Occipital lobe (tissue), 2 donors: ENCODE measurements around the gene PRSS27. TPM values are rescaled to one million over a fixed set of nuclear protein-coding genes. Genes with fewer than 3 reads are reported as not detected.
A peak's percentile ranks its signal among the peaks of the same experiment; 100 is the strongest.
"Not testable (repeated sequence)": the region's sequence is repeated elsewhere in the genome, so short reads cannot be mapped to it uniquely, and the experiment has no call there.

Experiments used
- DNase-seq: peaks from one replicate; lab custom pipeline; 2025; lab: John Stamatoyannopoulos, UW
- total RNA-seq: library from RNA; depleted of rRNA; stranded (reverse); fragments of >200 nt; gene quantifications from one replicate; pipeline ENCODE4 v1.2.3, GENCODE V29; 2014

The PRSS27 gene
- total RNA-seq, 1 donor from 2014 or later = 1.6 TPM

DNA sequence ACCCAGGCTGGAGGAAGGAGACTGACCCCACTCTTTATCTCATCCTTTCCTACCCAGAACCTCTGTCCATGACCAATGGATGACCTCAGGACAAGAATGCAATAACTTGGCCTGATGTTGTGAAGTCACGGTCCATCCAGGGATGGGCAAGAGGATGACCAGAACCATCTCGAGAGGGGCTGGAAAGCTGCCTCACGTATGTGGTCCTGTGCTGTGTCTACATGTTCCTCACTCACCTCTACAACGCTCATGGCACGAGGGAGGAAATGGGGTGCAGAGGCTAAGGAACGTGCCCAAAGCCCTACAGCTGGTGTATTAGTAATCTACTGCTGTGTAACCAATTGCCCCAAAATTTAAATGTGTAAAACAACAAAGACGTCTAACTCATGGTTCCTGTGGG is 45.0 kb downstream of the PRSS27 start:
- no peak for DNase-seq

DNA sequence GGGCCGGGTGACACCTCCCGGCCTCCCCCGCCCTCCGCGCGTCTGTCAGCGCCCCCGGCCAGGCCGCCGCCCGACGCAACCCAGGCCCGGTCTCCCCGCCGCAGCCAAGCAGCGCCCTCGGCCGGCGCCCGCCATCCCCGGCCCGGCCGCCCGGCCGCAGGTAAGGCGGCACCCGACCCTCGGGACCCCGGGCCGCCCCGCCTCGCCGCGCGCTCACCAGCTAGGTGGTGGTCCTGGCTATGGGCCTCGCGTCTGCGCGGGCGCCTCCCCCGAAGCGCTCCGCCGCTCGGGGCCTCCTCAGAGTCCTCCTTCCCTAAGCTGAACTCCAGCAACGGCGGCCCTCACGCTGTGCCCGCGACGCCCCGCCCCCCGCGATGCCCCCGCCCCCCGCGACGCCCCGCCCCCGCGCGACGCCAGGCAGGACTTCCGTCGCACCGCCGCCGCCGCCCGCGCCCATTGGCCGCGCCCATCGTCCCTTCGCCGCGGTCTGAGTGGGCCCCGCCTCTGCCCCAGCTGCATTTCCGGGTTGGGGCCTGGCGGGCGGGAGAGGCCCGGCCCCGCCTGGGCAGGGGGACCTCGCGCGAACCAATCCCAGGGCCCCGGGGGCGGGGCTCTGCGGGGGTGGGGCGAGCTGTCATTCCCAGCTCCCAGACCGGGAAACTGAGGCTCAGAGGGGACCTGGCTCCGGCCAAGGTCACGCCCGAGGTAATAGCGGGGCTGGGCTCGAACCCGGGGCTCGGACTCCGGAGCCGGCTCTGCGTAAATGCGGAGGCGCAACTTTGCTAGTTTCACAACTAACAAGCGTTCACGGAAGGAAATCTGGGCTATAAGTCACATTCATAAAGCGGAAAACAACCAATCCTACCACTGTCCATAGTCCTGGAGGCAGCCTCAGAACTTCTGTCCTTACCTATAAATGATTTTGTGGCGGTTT is 46.7 kb downstream of the PRSS27 start:
- peak; percentile 95 for DNase-seq

DNA sequence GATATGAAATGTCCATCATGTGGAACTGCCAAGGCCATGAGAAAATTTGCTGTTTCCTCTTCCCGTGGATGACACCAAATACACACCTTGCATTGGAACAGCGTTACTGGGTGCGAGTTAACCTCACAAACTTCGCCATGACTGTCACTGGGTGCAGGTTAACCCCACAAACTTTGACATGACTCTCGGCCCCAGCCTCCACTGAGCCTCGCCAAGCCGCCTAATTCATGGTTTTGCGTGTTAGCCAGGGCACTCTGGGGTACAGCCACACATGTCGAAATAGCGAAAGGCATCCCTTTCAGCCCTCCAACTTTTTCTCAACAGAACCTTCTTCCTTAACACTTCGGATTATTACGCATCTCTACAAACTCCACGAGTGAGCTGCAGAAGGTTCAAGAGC is 48.3 kb downstream of the PRSS27 start:
- no peak for DNase-seq

DNA sequence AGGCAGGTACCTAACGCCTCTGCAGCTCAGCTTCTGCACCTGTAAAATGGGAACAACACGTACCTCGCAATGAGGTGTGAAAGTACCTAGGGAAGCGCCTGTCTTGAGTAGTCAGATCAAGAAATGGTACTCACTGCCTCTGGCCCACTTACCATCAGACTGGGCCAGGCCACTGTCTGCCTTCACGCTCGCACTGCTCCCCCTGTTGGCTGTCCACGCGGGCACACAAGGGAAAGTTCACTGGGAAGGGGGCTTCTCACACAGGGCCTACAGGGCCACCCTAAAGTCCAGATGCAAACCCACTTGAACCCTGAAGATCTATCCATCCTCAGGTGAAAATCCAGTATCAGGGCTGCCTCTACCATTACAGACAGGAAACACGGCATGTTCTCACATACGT is 48.8 kb downstream of the PRSS27 start:
- not testable (repeated sequence) for DNase-seq

DNA sequence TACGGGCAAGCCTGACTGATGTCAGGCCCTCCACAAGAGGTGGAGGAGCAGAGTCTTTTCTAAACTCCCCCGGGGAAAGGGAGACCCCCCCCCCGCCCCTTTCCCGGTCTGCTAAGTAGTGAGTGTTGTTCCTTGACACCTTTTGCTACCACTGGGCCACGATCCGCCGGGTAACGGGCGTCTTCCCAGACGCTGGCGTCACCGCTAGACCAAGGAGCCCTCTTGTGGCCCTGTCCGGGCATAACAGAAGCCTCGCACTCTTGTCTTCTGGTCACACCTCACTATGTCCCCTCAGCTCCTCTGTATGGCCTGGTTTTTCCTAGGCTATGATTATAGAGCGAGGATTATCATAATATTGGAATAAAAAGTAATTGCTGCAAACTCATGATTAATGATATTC is 50.0 kb downstream of the PRSS27 start:
- peak; percentile 28 for DNase-seq

DNA sequence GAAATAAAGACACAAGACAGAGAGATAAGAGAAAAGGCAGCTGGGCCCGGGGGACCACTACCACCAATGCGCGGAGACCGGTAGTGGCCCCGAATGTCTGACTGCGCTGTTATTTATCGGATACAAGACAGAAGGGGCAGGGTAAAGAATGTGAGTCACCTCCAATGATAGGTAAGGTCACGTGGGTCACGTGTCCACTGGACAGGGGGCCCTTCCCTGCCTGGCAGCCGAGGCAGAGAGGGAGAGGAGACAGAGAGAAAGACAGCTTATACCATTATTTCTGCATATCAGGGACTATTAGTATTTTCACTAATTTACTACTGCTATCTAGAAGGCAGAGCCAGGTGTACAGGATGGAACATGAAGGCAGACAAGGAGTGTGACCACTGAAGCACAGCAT is 50.4 kb downstream of the PRSS27 start:
- not testable (repeated sequence) for DNase-seq

DNA sequence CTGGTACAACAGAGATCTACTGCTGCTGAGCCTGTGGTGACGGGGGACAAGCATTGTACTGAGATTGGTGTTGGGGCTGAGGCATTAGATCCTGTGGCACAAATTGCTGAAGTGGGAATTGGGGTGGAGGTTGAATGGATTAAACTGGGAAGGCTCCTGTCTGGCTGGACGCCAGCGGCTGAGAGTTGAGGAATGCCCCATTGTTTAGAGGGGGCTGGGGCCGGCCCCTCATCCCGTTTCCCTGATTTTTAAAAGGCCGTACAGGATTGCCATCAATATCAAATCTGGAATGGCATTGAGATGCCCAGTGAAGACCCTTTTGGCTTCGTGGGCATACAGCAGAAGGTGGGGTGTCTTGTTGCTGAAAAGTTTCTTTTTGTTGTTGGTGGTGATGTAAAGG is 53.4 kb downstream of the PRSS27 start:
- not testable (repeated sequence) for DNase-seq

DNA sequence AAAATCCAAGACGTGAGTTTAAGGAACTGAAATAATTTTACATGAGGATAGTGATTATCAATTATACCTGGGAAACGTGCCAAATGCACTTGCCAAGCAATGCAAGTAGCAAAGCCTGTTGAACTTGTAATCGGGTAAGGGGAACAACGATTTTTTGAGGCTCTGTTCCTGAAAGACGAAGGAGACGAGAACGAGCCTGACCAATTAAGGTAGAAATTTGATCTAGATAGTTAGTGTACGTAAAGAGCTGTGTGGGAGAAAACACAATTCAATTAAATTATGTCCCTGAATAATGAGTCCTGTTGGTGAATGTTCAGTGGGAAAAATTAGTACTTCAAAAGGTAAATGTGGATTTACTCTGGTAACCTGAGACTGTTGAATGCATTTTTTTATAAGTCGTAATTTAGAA is 55.4 kb downstream of the PRSS27 start:
- DNase-seq = no peak

DNA sequence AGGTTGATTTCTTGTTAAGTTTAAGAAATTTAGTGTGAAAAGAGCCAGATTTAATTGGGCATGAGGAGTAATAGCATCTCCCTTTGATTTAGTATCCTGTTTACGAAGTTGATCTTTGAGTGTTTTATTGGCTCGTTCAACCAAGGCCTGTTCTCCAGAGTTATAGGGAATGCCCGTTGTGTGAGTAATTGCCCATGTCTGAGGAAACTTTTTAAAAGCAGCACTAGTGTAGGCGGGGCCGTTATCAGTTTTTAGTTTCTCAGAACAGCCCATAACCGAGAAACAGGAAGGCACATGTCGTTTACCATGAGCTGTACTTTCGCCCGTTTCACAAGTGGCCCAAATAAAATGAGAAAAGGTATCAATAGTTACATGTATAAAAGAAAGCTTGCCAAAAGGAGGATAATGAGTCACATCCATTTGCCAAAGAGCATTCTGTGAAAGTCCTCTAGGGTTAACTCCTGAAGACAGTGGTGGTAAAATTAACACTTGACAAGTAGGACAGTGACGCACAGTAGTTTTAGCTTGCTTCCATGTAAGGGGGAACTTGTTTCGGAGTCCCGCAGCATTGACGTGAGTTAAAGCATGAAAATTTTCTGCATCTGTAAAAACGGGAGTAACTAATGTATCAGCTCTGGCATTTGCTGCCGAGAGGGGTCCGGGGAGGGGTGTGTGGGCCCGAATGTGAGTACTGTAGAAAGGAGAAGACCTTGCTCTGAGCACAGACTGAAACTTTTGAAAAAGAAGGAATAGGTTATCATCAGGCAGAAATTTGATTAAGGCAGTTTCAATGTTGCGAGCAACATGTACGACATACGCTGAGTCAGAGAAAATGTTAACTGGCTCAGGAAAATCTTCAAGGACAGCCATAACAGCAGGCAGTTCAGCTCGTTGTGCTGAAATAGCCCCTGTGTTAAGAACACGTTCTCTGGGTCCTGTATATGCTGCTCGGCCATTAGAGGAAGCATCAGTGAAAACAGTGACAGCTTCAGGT is 56.2 kb downstream of the PRSS27 start:
- DNase-seq = no peak

Other genes with a start within 250 kb of the PRSS27 start
- 5.8 TPM for gene NTN3, start 248.9 kb downstream of the PRSS27 start, total RNA-seq
- gene TBC1D24, start 245.1 kb downstream of the PRSS27 start, total RNA-seq = 22.3 TPM
- gene ATP6V0C, start 206.3 kb downstream of the PRSS27 start, total RNA-seq = 11.7 TPM
- 12.9 TPM for gene AMDHD2, start 199.9 kb downstream of the PRSS27 start, total RNA-seq
- 0.16 TPM for gene CEMP1, start 188.8 kb downstream of the PRSS27 start, total RNA-seq
- gene PDPK1, start 182.2 kb downstream of the PRSS27 start, total RNA-seq = 30.9 TPM
- 20.9 TPM for gene KCTD5, start 37.7 kb downstream of the PRSS27 start, total RNA-seq
- 41.0 TPM for gene SRRM2, start 32.4 kb upstream of the PRSS27 start, total RNA-seq
- 84.1 TPM for gene ELOB, start 57.1 kb upstream of the PRSS27 start, total RNA-seq
- gene PRSS33, start 67.3 kb upstream of the PRSS27 start, total RNA-seq = not detected
- gene PRSS41, start 78.2 kb upstream of the PRSS27 start, total RNA-seq = not detected
- not detected for gene PRSS21, start 97.0 kb upstream of the PRSS27 start, total RNA-seq
- gene ZG16B, start 110.1 kb upstream of the PRSS27 start, total RNA-seq = 0.47 TPM
- not detected for gene PRSS22, start 137.9 kb upstream of the PRSS27 start, total RNA-seq
- gene FLYWCH2, start 163.0 kb upstream of the PRSS27 start, total RNA-seq = 43.8 TPM
- gene FLYWCH1, start 191.7 kb upstream of the PRSS27 start, total RNA-seq = 20.7 TPM
- gene KREMEN2, start 244.1 kb upstream of the PRSS27 start, total RNA-seq = not detected
- 19.7 TPM for gene PAQR4, start 249.1 kb upstream of the PRSS27 start, total RNA-seq